ENCODE measurements around the gene NGFR.
"Not testable (repeated sequence)": the region's sequence is repeated elsewhere in the genome, so short reads cannot be mapped to it uniquely, and the experiment has no call there.

The NGFR gene

GRCh38 chr17:49495842-49496182 lies 719 bp downstream of the NGFR start:
- DNase-seq (ENCODE audit: extremely low read depth in 1 of 2, low read depth in 1 of 2): no peak

- DNase-seq (ENCODE audit: extremely low read depth in 1 of 2, low read depth in 1 of 2): peak; percentile 55 to 85
These were observed 1.2 kb downstream of the NGFR start for GRCh38 chr17:49496183-49496866.

- DNase-seq (ENCODE audit: extremely low read depth in 1 of 2, low read depth in 1 of 2): no peak
These were observed 1.7 kb downstream of the NGFR start for GRCh38 chr17:49496867-49497147.

GRCh38 chr17:49497148-49498028 lies 2.3 kb downstream of the NGFR start:
- no peak for DNase-seq (ENCODE audit: extremely low read depth in 1 of 2, low read depth in 1 of 2)

- DNase-seq (ENCODE audit: extremely low read depth in 1 of 2, low read depth in 1 of 2): no peak
These were observed 3.0 kb downstream of the NGFR start for GRCh38 chr17:49498029-49498615.

- DNase-seq (ENCODE audit: extremely low read depth in 1 of 2, low read depth in 1 of 2): no peak
These were observed 6.4 kb downstream of the NGFR start for GRCh38 chr17:49501496-49501895.

- no peak for DNase-seq (ENCODE audit: extremely low read depth in 1 of 2, low read depth in 1 of 2)
These were observed 7.2 kb downstream of the NGFR start for GRCh38 chr17:49502254-49502653.

GRCh38 chr17:49502680-49503079 lies 7.6 kb downstream of the NGFR start:
- DNase-seq (ENCODE audit: extremely low read depth in 1 of 2, low read depth in 1 of 2): not testable (repeated sequence)

GRCh38 chr17:49504369-49504768 lies 9.3 kb downstream of the NGFR start:
- DNase-seq (ENCODE audit: extremely low read depth in 1 of 2, low read depth in 1 of 2): no peak

- DNase-seq (ENCODE audit: extremely low read depth in 1 of 2, low read depth in 1 of 2): no peak
These were observed 10.8 kb downstream of the NGFR start for GRCh38 chr17:49505854-49506253.

GRCh38 chr17:49506282-49506681 lies 11.2 kb downstream of the NGFR start:
- no peak for DNase-seq (ENCODE audit: extremely low read depth in 1 of 2, low read depth in 1 of 2)

- no peak for DNase-seq (ENCODE audit: extremely low read depth in 1 of 2, low read depth in 1 of 2)
These were observed 13.2 kb downstream of the NGFR start for GRCh38 chr17:49508061-49508865.

- no peak for DNase-seq (ENCODE audit: extremely low read depth in 1 of 2, low read depth in 1 of 2)
These were observed 13.9 kb downstream of the NGFR start for GRCh38 chr17:49508866-49509587.

GRCh38 chr17:49509588-49509917 lies 14.5 kb downstream of the NGFR start:
- no peak for DNase-seq (ENCODE audit: extremely low read depth in 1 of 2, low read depth in 1 of 2)

- no peak for DNase-seq (ENCODE audit: extremely low read depth in 1 of 2, low read depth in 1 of 2)
These were observed 15.1 kb downstream of the NGFR start for GRCh38 chr17:49510059-49510719.

- DNase-seq (ENCODE audit: extremely low read depth in 1 of 2, low read depth in 1 of 2): no peak
These were observed 15.6 kb downstream of the NGFR start for GRCh38 chr17:49510720-49511110.

- no peak for DNase-seq (ENCODE audit: extremely low read depth in 1 of 2, low read depth in 1 of 2)
These were observed 16.7 kb downstream of the NGFR start for GRCh38 chr17:49511810-49512209.

GRCh38 chr17:49512296-49513043 lies 17.4 kb downstream of the NGFR start:
- no peak for DNase-seq (ENCODE audit: extremely low read depth in 1 of 2, low read depth in 1 of 2)

- DNase-seq (ENCODE audit: extremely low read depth in 1 of 2, low read depth in 1 of 2): no peak
These were observed 17.9 kb downstream of the NGFR start for GRCh38 chr17:49513044-49513395.

- DNase-seq (ENCODE audit: extremely low read depth in 1 of 2, low read depth in 1 of 2): no peak
These were observed 18.5 kb downstream of the NGFR start for GRCh38 chr17:49513641-49514040.
